Gastrocnemius medialis (tissue), 4 donors: ENCODE results near the gene KCNQ1. TPM values are rescaled to one million over a fixed set of nuclear protein-coding genes. Genes with fewer than 3 reads are reported as not detected.

ENCODE experiments used
- ATAC-seq, 2 donors: fragments of 150-250 bp; one replicate each; pipeline ENCODE4 v1.9.1; 2016
- DNase-seq, 2 donors: peaks; one replicate each; pipeline ENCODE4 v3.0.0-alpha.2; 2019
- H3K27ac ChIP-seq, 4 donors: fragments of 200-600 bp; sonication (generic); 1 replicate in 1 of 4; 2 replicates in 3 of 4; pipeline ENCODE4 v1.5.1; 2016 to 2018; ENCODE audit warnings: mild to moderate bottlenecking in 2 of 4, moderate library complexity in 1 of 4
- H3K27me3 ChIP-seq, 3 donors: fragments of 200-600 bp; sonication (generic) in 2 of 3; 1 replicate in 1 of 3; 2 replicates in 2 of 3; pipeline versions ENCODE4 v1.5.1 to v1.6.0; 2016 to 2019; ENCODE audit warnings: mild to moderate bottlenecking in 1 of 3, moderate library complexity in 1 of 3
- H3K36me3 ChIP-seq, 2 donors: fragments of 200-600 bp; sonication (generic) in 1 of 2; one replicate each; pipeline ENCODE4 v1.5.1; 2017 to 2018
- H3K4me1 ChIP-seq, 2 donors: fragments of 200-600 bp; sonication (generic) in 1 of 2; one replicate each; pipeline ENCODE4 v1.5.1; 2016 to 2017; ENCODE audit warnings: mild to moderate bottlenecking in 2 of 2
- H3K4me3 ChIP-seq, 4 donors: fragments of 200-600 bp; sonication (generic) in 3 of 4; 1 replicate in 1 of 4; 2 replicates in 3 of 4; pipeline ENCODE4 v1.5.1; 2016 to 2019; ENCODE audit warnings: mild to moderate bottlenecking in 2 of 4
- H3K9me3 ChIP-seq, 3 donors: fragments of 200-600 bp; sonication (generic) in 2 of 3; 1 replicate in 1 of 3; 2 replicates in 2 of 3; pipeline ENCODE4 v1.5.1; 2016 to 2019
- POLR2A ChIP-seq, 2 donors: fragments of 450-650 bp; IDR thresholded peaks; one replicate each; pipeline ENCODE4 v1.6.1; 2017; ENCODE audit warnings: antibody characterized with exemption in 2 of 2, mild to moderate bottlenecking in 2 of 2, moderate library complexity in 2 of 2
- in situ Hi-C, 4 donors: fragments of 200-750 bp; cut with MboI; loops; one replicate each; pipeline versions ENCODE4 v1.15.0 to v1.8.0; 2017; ENCODE audit warnings: low sequenced_read_pairs in 4 of 4
- intact Hi-C: fragments of 100-400 bp; cut with DNase I; formaldehyde crosslinking; loops from one replicate; pipeline ENCODE4 v1.15.1; 2023; ENCODE audit warnings: low total_unique reads
- total RNA-seq, 4 donors: library from RNA; depleted of rRNA; stranded (reverse); fragments of >200 nt; gene quantifications; one replicate each; pipeline versions ENCODE4 v1.1.0 to v1.2.3, GENCODE V29; 2016
- TF ChIP-seq, protein P1 (sequence below), 5 experiments: fragments of 450-650 bp in 3 of 5; fragments of 200-600 bp in 2 of 5; sonication (generic) in 2 of 5; IDR thresholded peaks in 4 of 5; conservative IDR thresholded peaks in 1 of 5; 1 replicate in 4 of 5; 2 replicates in 1 of 5; pipeline ENCODE4 v1.5.1; 2016 to 2019; ENCODE audit warnings: antibody characterized with exemption in 5 of 5, mild to moderate bottlenecking in 3 of 5, moderate library complexity in 3 of 5

The KCNQ1 gene
- total RNA-seq, 4 donors from 2014 or later = 0.15 to 1.00 (median 0.67) TPM

DNA sequence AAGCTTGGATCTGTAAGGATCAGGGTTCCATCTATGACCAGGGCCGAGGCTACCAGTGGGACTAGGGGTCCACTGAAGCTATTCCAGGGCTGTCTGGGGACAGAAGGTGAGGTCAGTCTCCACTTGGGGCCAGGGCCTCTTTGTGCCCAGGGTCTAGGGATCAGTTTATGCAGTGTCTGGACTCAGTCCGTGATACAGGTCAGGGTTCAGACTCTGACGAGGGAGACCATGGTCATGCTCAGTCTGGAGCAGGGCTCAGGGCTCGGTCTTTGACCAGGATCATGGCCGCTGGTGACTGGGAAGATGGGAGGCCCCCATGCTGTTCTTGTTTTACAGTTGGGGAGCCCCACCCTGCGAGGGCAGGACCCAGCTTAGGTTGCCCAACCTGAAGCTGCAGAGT, 32.5 kb upstream of the KCNQ1 start:
- H3K27ac ChIP-seq = no peak overlapping the region
- intact Hi-C loops (no loop called here), in situ Hi-C loops (loop anchor here in 2 of 4 donors (25.0 kb wide), 1 partner anchor 225 kb away; no protein-coding TSS in a partner anchor)
- no peaks in the 10 kb centered on the region for H3K4me1 ChIP-seq
- TF ChIP-seq POLR2A (IDR thresholded peaks at IDR 0.05) = no peak
- TF ChIP-seq, protein P1, sequence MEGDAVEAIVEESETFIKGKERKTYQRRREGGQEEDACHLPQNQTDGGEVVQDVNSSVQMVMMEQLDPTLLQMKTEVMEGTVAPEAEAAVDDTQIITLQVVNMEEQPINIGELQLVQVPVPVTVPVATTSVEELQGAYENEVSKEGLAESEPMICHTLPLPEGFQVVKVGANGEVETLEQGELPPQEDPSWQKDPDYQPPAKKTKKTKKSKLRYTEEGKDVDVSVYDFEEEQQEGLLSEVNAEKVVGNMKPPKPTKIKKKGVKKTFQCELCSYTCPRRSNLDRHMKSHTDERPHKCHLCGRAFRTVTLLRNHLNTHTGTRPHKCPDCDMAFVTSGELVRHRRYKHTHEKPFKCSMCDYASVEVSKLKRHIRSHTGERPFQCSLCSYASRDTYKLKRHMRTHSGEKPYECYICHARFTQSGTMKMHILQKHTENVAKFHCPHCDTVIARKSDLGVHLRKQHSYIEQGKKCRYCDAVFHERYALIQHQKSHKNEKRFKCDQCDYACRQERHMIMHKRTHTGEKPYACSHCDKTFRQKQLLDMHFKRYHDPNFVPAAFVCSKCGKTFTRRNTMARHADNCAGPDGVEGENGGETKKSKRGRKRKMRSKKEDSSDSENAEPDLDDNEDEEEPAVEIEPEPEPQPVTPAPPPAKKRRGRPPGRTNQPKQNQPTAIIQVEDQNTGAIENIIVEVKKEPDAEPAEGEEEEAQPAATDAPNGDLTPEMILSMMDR (IDR thresholded peaks at IDR 0.05 in 4 of 5, conservative IDR thresholded peaks at IDR 0.05 in 1 of 5) = no peak
- DNase-seq (no peak), ATAC-seq (no peak)
- no peak overlapping the region for H3K4me3 ChIP-seq
- H3K27me3 ChIP-seq = no peaks in the 10 kb centered on the region
- H3K9me3 ChIP-seq = no peaks in the 10 kb centered on the region
- H3K36me3 ChIP-seq = no peaks in the 10 kb centered on the region

DNA sequence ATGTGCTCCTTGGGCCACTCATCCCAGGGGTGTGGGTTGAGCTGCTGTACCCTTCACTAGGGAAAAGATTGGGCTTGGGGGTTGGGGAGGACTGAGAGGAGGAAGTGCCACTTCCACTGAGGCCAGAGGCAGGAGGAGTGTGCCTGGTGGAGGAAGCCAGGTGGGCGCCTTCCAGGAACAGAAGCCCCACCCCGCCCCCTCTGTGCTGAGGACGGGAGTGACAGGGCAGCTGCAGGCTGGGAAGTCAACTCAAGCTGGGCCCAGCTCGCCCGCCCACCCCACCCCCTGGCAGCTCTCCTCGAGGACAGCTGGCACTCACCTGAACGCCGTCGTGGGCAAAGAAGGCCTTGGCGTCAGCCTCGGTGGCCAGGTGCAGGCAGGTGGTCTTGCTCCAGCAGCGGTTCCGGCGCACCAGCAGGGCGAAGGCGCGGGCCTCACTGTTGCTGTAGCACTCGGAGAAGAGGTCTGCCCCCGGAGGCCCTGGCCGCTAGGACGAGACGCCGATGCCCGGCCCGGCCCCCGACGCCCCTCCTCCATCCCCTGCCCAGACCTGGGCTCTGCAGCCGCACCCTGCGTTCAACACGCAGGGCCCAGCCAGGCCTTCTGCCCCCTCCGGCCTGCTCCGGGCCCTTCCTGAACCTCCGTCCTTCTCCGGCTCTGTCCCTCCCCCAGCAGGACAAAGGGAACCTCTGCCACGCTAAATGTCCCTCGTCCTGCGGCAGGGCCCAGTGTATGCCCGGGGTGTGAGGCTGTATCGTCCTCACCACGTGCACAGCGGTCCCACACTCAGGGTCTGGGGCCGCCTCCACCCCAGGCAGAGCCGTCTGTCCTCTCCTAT, 30.8 kb upstream of the KCNQ1 start:
- no peak for ATAC-seq
- Histone ChIP-seq H3K4me3 (no peak overlapping the region), H3K9me3 (no peaks in the 10 kb centered on the region), H3K36me3 (no peaks in the 10 kb centered on the region), H3K27me3 (no peaks in the 10 kb centered on the region), H3K27ac (no peak overlapping the region), H3K4me1 (no peaks in the 10 kb centered on the region)
- DNase-seq = peak in 1 of 2 donors; percentile 38
- TF ChIP-seq POLR2A (IDR thresholded peaks at IDR 0.05) = no peak
- TF ChIP-seq, protein P1 (IDR thresholded peaks at IDR 0.05 in 4 of 5, conservative IDR thresholded peaks at IDR 0.05 in 1 of 5) = no peak
- in situ Hi-C loops (loop anchor here in 2 of 4 donors (25.0 kb wide), 1 partner anchor 227 kb away; no protein-coding TSS in a partner anchor), intact Hi-C loops (no loop called here)

DNA sequence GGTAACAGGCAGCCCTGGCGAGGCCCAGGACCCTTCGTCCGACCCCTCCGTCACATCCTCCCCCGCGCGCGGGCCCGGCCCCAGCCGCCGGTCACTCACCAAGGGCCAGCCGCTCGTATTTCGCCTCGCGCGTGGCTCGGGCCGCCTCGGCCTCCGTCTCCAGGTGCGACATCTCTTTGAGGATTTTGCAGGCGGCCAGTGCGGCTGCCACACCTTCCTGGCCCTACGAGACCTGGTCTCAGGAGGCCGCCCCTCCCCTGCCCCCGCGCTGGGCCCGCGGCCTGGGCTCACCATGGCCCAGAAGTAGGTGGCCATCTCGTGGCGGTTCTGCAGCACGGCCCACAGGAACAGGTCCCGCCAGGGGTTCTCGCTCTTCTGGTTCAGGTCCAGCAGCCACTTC, 30.2 kb upstream of the KCNQ1 start:
- in situ Hi-C loops = loop anchor here in 3 of 4 donors (5.0 to 25.0 kb wide), 2 partner anchors 97 to 227 kb away; no protein-coding TSS in a partner anchor
- Histone ChIP-seq H3K9me3 (no peaks in the 10 kb centered on the region), H3K36me3 (no peaks in the 10 kb centered on the region), H3K4me3 (no peak overlapping the region), H3K4me1 (no peaks in the 10 kb centered on the region), H3K27ac (no peak overlapping the region), H3K27me3 (no peaks in the 10 kb centered on the region)
- intact Hi-C loops = loop anchor here (5.0 kb wide), 1 partner anchor 37 kb away; the partner anchor contains the start of gene CD81
- TF ChIP-seq, protein P1 (IDR thresholded peaks at IDR 0.05 in 4 of 5, conservative IDR thresholded peaks at IDR 0.05 in 1 of 5) = no peak
- TF ChIP-seq POLR2A (IDR thresholded peaks at IDR 0.05) = no peak
- DNase-seq (no peak), ATAC-seq (no peak)

DNA sequence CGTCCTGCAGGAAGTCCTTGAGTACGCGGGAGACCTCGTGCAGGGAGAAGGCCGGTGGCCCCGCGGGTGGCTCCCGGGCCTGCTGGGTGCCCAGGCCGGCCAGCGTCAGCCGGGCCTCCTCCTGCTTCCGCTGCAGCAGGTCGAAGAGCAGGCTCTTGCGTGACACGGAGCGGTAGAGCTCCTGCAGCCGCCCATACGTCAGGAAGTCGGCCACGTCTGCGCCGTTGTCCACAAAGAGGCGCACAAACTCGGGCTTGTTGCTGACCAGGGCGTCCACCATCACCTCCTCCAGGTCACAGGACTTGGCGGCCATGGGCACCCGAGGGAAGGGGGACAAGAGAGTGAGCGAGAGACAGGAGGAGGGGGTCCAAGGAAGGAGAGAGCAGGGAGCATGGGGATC, 29.6 kb upstream of the KCNQ1 start:
- intact Hi-C loops = loop anchor here (5.0 kb wide), 1 partner anchor 38 kb away; the partner anchor contains the start of gene CD81
- TF ChIP-seq, protein P1 (IDR thresholded peaks at IDR 0.05 in 4 of 5, conservative IDR thresholded peaks at IDR 0.05 in 1 of 5) = no peak
- TF ChIP-seq POLR2A (IDR thresholded peaks at IDR 0.05) = no peak
- ATAC-seq = no peak

More for the DNA sequence above, 29.6 kb upstream of the KCNQ1 start:
- H3K36me3 ChIP-seq = no peaks in the 10 kb centered on the region
- no peak overlapping the region for H3K4me3 ChIP-seq
- no peak overlapping the region for H3K27ac ChIP-seq
- in situ Hi-C loops = loop anchor here in 3 of 4 donors (5.0 to 25.0 kb wide), 2 partner anchors 98 to 228 kb away; no protein-coding TSS in a partner anchor
- DNase-seq = no peak
- H3K9me3 ChIP-seq = no peaks in the 10 kb centered on the region
- H3K27me3 ChIP-seq = no peaks in the 10 kb centered on the region
- H3K4me1 ChIP-seq = no peaks in the 10 kb centered on the region
